OCI-LY7 (cell line): ENCODE data around the gene NDUFAF5. TPM values are rescaled to one million over a fixed set of nuclear protein-coding genes. Genes with fewer than 3 reads are reported as not detected.

ENCODE experiments used
- BruUV-seq: library from RNA; stranded (reverse); fragments of 400-500 nt; replicated peaks from 2 replicates; lab custom pipeline; 2021; lab: Mats Ljungman, UMichigan
- CTCF ChIA-PET: fragments of 300-600 bp; sonication (Branson Sonifier 250); formaldehyde crosslinking; loops from one replicate; lab custom pipeline; 2022; ENCODE audit warnings: antibody characterized with exemption; ENCODE audit not compliant: unreplicated experiment; lab: Charles Lee
- POLR2A ChIA-PET: fragments of 300-600 bp; sonication (Branson Sonifier 250); formaldehyde crosslinking; loops from one replicate; lab custom pipeline; 2022; ENCODE audit warnings: antibody characterized with exemption; lab: Charles Lee
- DNase-seq: peaks from one replicate; pipeline ENCODE4 v3.0.0-alpha.2; 2015; ENCODE audit warnings: low spot score
- H2AFZ ChIP-seq: fragments of 200-600 bp; sonication (generic), shearing (Covaris generic); 2 replicates; pipeline ENCODE4 v1.6.1; 2014; ENCODE audit warnings: mild to moderate bottlenecking, antibody characterized with exemption, low read length, moderate library complexity
- H3K27ac ChIP-seq: fragments of 200-600 bp; sonication (generic); 2 replicates; pipeline ENCODE4 v1.5.1; 2014; ENCODE audit warnings: mixed run types, low read depth, mild to moderate bottlenecking, moderate library complexity, low read length, inconsistent platforms; ENCODE audit not compliant: poor library complexity, severe bottlenecking
- H3K36me3 ChIP-seq: fragments of 200-600 bp; sonication (generic); 2 replicates; pipeline ENCODE4 v1.6.1; 2014; ENCODE audit warnings: mild to moderate bottlenecking, antibody characterized with exemption, low read length, moderate library complexity, mixed read lengths; ENCODE audit not compliant: insufficient read depth
- H3K4me1 ChIP-seq: fragments of 200-600 bp; sonication (generic); 2 replicates; pipeline ENCODE4 v1.5.1; 2014; ENCODE audit warnings: mild to moderate bottlenecking, low read length; ENCODE audit not compliant: insufficient read depth, poor library complexity, severe bottlenecking
- H3K4me2 ChIP-seq: fragments of 200-600 bp; sonication (generic); 2 replicates; pipeline ENCODE4 v1.6.1; 2014; ENCODE audit warnings: mild to moderate bottlenecking, low read length
- H3K4me3 ChIP-seq: fragments of 200-600 bp; sonication (generic); 2 replicates; pipeline ENCODE4 v1.5.1; 2014; ENCODE audit warnings: mild to moderate bottlenecking, low read depth, low read length; ENCODE audit not compliant: poor library complexity, severe bottlenecking
- H3K79me2 ChIP-seq: fragments of 200-600 bp; sonication (generic); 2 replicates; pipeline ENCODE4 v1.6.1; 2016; ENCODE audit warnings: low read depth, mild to moderate bottlenecking, low read length, moderate library complexity, mixed read lengths; ENCODE audit not compliant: insufficient read depth
- H3K9me2 ChIP-seq: fragments of 200-600 bp; sonication (generic); 2 replicates; pipeline ENCODE4 v1.6.1; 2016; ENCODE audit warnings: mild to moderate bottlenecking, low read length, mixed read lengths; ENCODE audit not compliant: insufficient read depth
- H3K9me3 ChIP-seq: fragments of 200-600 bp; sonication (generic); 2 replicates; pipeline ENCODE4 v1.6.1; 2014; ENCODE audit warnings: mild to moderate bottlenecking, mixed run types, low read length, mixed read lengths
- H4K20me1 ChIP-seq: fragments of 200-600 bp; sonication (generic); 2 replicates; pipeline ENCODE4 v1.6.1; 2014; ENCODE audit warnings: mild to moderate bottlenecking, antibody characterized with exemption, low read length, moderate library complexity, mixed read lengths; ENCODE audit not compliant: insufficient read depth
- CTCF ChIP-seq: fragments of 200-600 bp; sonication (generic); conservative IDR thresholded peaks from 2 replicates; pipeline ENCODE4 v1.5.1; 2014; ENCODE audit warnings: mild to moderate bottlenecking, antibody characterized with exemption, low read length, moderate library complexity, mixed read lengths
- EZH2phosphoT487 ChIP-seq: fragments of 200-600 bp; sonication (generic); IDR thresholded peaks from 2 replicates; pipeline ENCODE4 v1.6.1; 2018; ENCODE audit warnings: low read depth, borderline replicate concordance, mild to moderate bottlenecking, mixed run types, antibody characterized with exemption, low read length, moderate library complexity, mixed read lengths
- intact Hi-C: fragments of 100-400 bp; cut with micrococcal nuclease; formaldehyde crosslinking; loops from one replicate; pipeline ENCODE4 v1.10.0; 2022; ENCODE audit not compliant: unreplicated experiment
- total RNA-seq, 2 experiments: library from RNA; depleted of rRNA in 1 of 2; stranded (reverse); fragments of >200 nt in 1 of 2; shearing (Covaris generic) in 1 of 2; gene quantifications; 2 replicates each; pipeline ENCODE4 v1.2.3, GENCODE V29; 2014 to 2022

Gene NDUFAF5
- total RNA-seq, 2 experiments from 2014 or later, result 27.3 to 35.4 TPM

GRCh38 chr20:13858871-13859270 lies 74.0 kb downstream of the NDUFAF5 start:
- H3K79me2 ChIP-seq, result no peaks in the 10 kb centered on the region
- H4K20me1 ChIP-seq, result no peaks in the 10 kb centered on the region
- TF ChIP-seq CTCF (no peak), EZH2phosphoT487 (no peak)
- BruUV-seq, result no TSS peak
- H3K4me2 ChIP-seq, result no peak overlapping the region
- no peak overlapping the region for H3K4me3 ChIP-seq
- H3K4me1 ChIP-seq, result no peaks in the 10 kb centered on the region
- intact Hi-C loops, result no loop called here
- no peaks in the 10 kb centered on the region for H3K9me2 ChIP-seq
- no peak for DNase-seq
- ChIA-PET POLR2A (interaction anchor here (0.5 kb wide), 1 partner anchor 10 kb away, joined by 3 read pairs; no protein-coding TSS in a partner anchor), CTCF (no interaction called here)
- no peak overlapping the region for H3K27ac ChIP-seq
- H2AFZ ChIP-seq, result no peak overlapping the region
- no peaks in the 10 kb centered on the region for H3K36me3 ChIP-seq
- no peaks in the 10 kb centered on the region for H3K9me3 ChIP-seq

GRCh38 chr20:13862245-13862644 lies 77.4 kb downstream of the NDUFAF5 start:
- no TSS peak for BruUV-seq
- Histone ChIP-seq H4K20me1 (no peaks in the 10 kb centered on the region), H3K27ac (no peak overlapping the region), H3K9me3 (no peaks in the 10 kb centered on the region), H2AFZ (no peak overlapping the region), H3K9me2 (no peaks in the 10 kb centered on the region), H3K79me2 (no peaks in the 10 kb centered on the region), H3K4me2 (no peak overlapping the region), H3K4me1 (no peaks in the 10 kb centered on the region), H3K4me3 (no peak overlapping the region), H3K36me3 (no peaks in the 10 kb centered on the region)
- DNase-seq, result no peak
- CTCF ChIA-PET, result no interaction called here
- intact Hi-C loops, result no loop called here
- POLR2A ChIA-PET, result no interaction called here
- no peak for TF ChIP-seq CTCF
- TF ChIP-seq EZH2phosphoT487, result no peak

- TF ChIP-seq CTCF (no peak), EZH2phosphoT487 (no peak)
- Histone ChIP-seq H2AFZ (no peak overlapping the region), H3K4me1 (no peaks in the 10 kb centered on the region), H3K79me2 (no peaks in the 10 kb centered on the region), H4K20me1 (no peaks in the 10 kb centered on the region), H3K27ac (no peak overlapping the region), H3K4me3 (no peak overlapping the region), H3K36me3 (no peaks in the 10 kb centered on the region), H3K9me3 (no peaks in the 10 kb centered on the region), H3K9me2 (no peaks in the 10 kb centered on the region), H3K4me2 (no peak overlapping the region)
- ChIA-PET CTCF (interaction anchor here (1.1 kb wide), 1 partner anchor 10 kb away, joined by 3 read pairs; no protein-coding TSS in a partner anchor), POLR2A (no interaction called here)
- intact Hi-C loops, result no loop called here
- no peak for DNase-seq
- BruUV-seq, result no TSS peak
These were observed 78.4 kb downstream of the NDUFAF5 start for GRCh38 chr20:13863244-13863643.
